Smooth muscle cell (in vitro differentiated cells): Measurements from ENCODE around the gene ARAP3. TPM values are rescaled to one million over a fixed set of nuclear protein-coding genes. Genes with fewer than 3 reads are reported as not detected.
A peak's percentile ranks its signal among the peaks of the same experiment; 100 is the strongest.

ENCODE experiments used
- DNase-seq: peaks from one replicate; lab custom pipeline; 2025; ENCODE audit not compliant: unreplicated experiment; lab: John Stamatoyannopoulos, UW
- H2AFZ ChIP-seq: fragments of 200-600 bp; sonication (generic); 2 replicates; pipeline ENCODE4 v1.6.0; 2016; ENCODE audit warnings: antibody characterized with exemption, low read depth, mild to moderate bottlenecking
- H3F3A ChIP-seq: fragments of 200-600 bp; sonication (generic); 2 replicates; pipeline ENCODE4 v1.6.0; 2017; ENCODE audit warnings: antibody characterized with exemption, low read depth
- H3K27ac ChIP-seq: fragments of 200-600 bp; sonication (generic); 2 replicates; pipeline ENCODE4 v1.5.1; 2016; ENCODE audit warnings: low read depth, mild to moderate bottlenecking
- H3K27me3 ChIP-seq: fragments of 200-600 bp; sonication (generic); 2 replicates; pipeline ENCODE4 v1.6.1; 2016; ENCODE audit warnings: low read depth, mild to moderate bottlenecking
- H3K36me3 ChIP-seq: fragments of 200-600 bp; sonication (generic); 2 replicates; pipeline ENCODE4 v1.5.1; 2016; ENCODE audit warnings: low read depth
- H3K4me1 ChIP-seq: fragments of 200-600 bp; sonication (generic); 2 replicates; pipeline ENCODE4 v1.5.1; 2016; ENCODE audit warnings: low read depth
- H3K4me2 ChIP-seq: fragments of 200-600 bp; sonication (generic); 2 replicates; pipeline ENCODE4 v1.6.0; 2016; ENCODE audit warnings: mild to moderate bottlenecking
- H3K4me3 ChIP-seq: fragments of 200-600 bp; sonication (generic); 2 replicates; pipeline ENCODE4 v1.5.1; 2016; ENCODE audit warnings: mild to moderate bottlenecking
- H3K79me2 ChIP-seq: fragments of 200-600 bp; sonication (generic); 2 replicates; pipeline ENCODE4 v1.6.0; 2016; ENCODE audit warnings: low read depth, mild to moderate bottlenecking
- H3K9ac ChIP-seq: fragments of 200-600 bp; sonication (generic); 2 replicates; pipeline ENCODE4 v1.6.0; 2016; ENCODE audit warnings: low read depth
- H3K9me3 ChIP-seq: fragments of 200-600 bp; sonication (generic); replicated peaks from 2 replicates; pipeline ENCODE4 v1.5.1; 2016; ENCODE audit warnings: low read depth
- H4K20me1 ChIP-seq: fragments of 200-600 bp; sonication (generic); 2 replicates; pipeline ENCODE4 v1.6.0; 2016; ENCODE audit warnings: low read depth
- CTCF ChIP-seq: fragments of 200-600 bp; sonication (generic); IDR thresholded peaks from 2 replicates; pipeline ENCODE4 v1.5.1; 2017; ENCODE audit warnings: borderline replicate concordance, mild to moderate bottlenecking, antibody characterized with exemption; ENCODE audit not compliant: insufficient read depth, poor library complexity, severe bottlenecking
- WGBS: methylation state at CpG from one replicate; pipeline ENCODE4 v1.1.7; 2016; ENCODE audit warnings: low lambda C conversion rate; 5-methylcytosine and 5-hydroxymethylcytosine counted together
- polyA plus RNA-seq: library from polyadenylated mRNA; unstranded; fragments of >200 nt; fragmentation: Nextera tagmentation; extraction: Ambion mirVana; gene quantifications from 2 replicates; pipeline ENCODE4 v1.2.1, GENCODE V29; 2016
- total RNA-seq: library from RNA; depleted of rRNA; stranded (reverse); fragments of >200 nt; gene quantifications from 2 replicates; pipeline ENCODE4 v1.2.3, GENCODE V29; 2014

Gene ARAP3
- total and polyA plus RNA-seq, 2 experiments from 2014 or later = 9.4 to 11.1 TPM

GRCh38 chr5:141706121-141706520, 24.1 kb upstream of the ARAP3 start:
- 89% methylated on average over 3 of the region's 3 CpGs for WGBS
- Histone ChIP-seq H3K4me2 (no peak overlapping the region), H3K4me3 (no peak overlapping the region), H3K27ac (no peak overlapping the region), H3K4me1 (peaks cover 5% of the 10 kb centered on the region), H3K79me2 (no peaks in the 10 kb centered on the region), H3K27me3 (peaks cover 48% of the 10 kb centered on the region), H3K9ac (no peak overlapping the region), H3K36me3 (no peaks in the 10 kb centered on the region), H4K20me1 (no peaks in the 10 kb centered on the region), H2AFZ (no peak overlapping the region), H3F3A (no peaks in the 10 kb centered on the region), H3K9me3 (no peaks in the 10 kb centered on the region)
- TF ChIP-seq CTCF = no peak
- DNase-seq = no peak

DNA sequence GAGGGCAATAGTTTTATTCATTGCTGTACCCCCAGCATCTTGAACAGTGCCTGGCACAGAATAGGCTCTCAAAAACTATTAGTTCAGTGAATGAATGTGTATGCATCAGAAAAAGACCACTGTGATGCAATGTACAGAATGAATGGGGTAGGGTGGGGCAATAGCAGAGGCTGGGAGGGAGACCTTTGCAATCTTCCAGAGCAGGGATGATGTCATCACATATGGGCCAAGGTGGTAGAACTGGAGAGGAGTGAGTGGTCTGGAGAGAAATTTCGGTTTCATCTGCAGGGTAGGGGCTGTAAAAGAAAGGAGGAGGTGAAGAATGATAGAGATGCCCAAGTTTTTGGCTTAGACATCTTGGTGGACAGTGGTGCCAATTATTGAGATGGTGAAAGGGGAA, 23.4 kb upstream of the ARAP3 start:
- Histone ChIP-seq H3K27me3 (peaks cover 53% of the 10 kb centered on the region), H3K9me3 (no peaks in the 10 kb centered on the region), H3K4me3 (no peak overlapping the region), H3K4me2 (no peak overlapping the region), H3K79me2 (no peaks in the 10 kb centered on the region), H3K36me3 (no peaks in the 10 kb centered on the region), H3K4me1 (peaks cover 5% of the 10 kb centered on the region), H4K20me1 (no peaks in the 10 kb centered on the region), H3K27ac (no peak overlapping the region), H3F3A (no peaks in the 10 kb centered on the region), H2AFZ (no peak overlapping the region), H3K9ac (no peak overlapping the region)
- WGBS = 67% methylated on average over 1 of the region's 1 CpG
- no peak for DNase-seq
- no peak for TF ChIP-seq CTCF

DNA sequence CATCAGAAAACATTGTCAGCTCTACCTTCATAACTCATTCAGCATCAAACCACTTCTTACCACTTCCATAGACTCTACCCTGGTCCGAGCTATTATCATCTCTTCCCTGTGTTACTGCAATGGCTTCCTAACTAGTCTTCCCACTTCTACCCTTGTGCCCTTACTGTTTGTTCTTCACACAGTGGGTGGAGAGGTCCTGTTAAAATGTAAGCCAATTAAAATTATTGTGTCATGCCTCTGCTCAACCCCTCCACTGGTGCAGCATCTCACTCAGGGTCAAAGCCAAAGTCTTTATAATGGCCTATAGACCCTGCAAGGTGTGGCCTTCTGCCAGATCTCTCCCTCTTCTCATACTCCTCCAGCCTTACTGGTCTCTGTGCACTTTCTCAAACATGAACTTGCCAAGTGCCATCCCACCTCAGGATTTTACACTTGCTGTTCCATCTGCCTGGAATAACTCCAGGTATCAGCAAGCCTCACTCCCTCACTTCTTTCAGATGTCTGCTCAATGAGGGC, 22.8 kb upstream of the ARAP3 start:
- Histone ChIP-seq H3K36me3 (no peaks in the 10 kb centered on the region), H3K4me1 (peaks cover 5% of the 10 kb centered on the region), H3K4me2 (no peak overlapping the region), H4K20me1 (no peaks in the 10 kb centered on the region), H3K9ac (no peak overlapping the region), H3K27ac (no peak overlapping the region), H3F3A (no peaks in the 10 kb centered on the region), H3K4me3 (no peak overlapping the region), H3K27me3 (peaks cover 59% of the 10 kb centered on the region), H3K9me3 (no peaks in the 10 kb centered on the region), H3K79me2 (no peaks in the 10 kb centered on the region), H2AFZ (no peak overlapping the region)
- WGBS = 97% methylated on average over 1 of the region's 1 CpG
- no peak for DNase-seq
- TF ChIP-seq CTCF = no peak

DNA sequence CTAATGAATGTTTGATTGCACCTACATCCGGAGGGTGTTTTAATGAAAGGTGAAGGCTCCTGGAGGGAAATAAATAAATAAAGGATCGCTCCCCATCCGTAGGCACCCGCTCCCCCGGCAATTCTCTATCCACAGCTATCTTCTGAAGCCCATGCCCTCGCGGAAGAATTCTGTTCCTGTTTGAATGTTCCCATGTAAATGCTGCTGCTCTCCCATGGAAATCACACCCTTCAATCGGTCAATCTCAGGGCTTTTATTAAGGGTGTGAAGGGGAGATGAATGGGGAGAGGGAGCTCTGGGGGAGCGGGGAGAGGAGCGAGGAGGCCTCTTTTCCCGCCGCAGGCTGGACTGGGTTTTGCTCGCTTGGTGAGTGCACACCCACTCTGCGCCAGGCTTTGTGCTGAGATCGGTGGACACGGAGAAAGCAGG, 21.1 kb upstream of the ARAP3 start:
- peaks cover 5% of the 10 kb centered on the region for H3K4me1 ChIP-seq
- no peak for TF ChIP-seq CTCF
- peaks cover 71% of the 10 kb centered on the region for H3K27me3 ChIP-seq
- no peaks in the 10 kb centered on the region for H3K36me3 ChIP-seq
- H3K9me3 ChIP-seq = no peaks in the 10 kb centered on the region
- no peak overlapping the region for H3K9ac ChIP-seq
- H3K4me2 ChIP-seq = peak overlapping the region; percentile 97
- 12% methylated on average over 16 of the region's 16 CpGs for WGBS
- no peak for DNase-seq
- no peak overlapping the region for H2AFZ ChIP-seq
- H3K27ac ChIP-seq = no peak overlapping the region
- peak overlapping the region; percentile 61 for H3K4me3 ChIP-seq
- no peaks in the 10 kb centered on the region for H3F3A ChIP-seq
- no peaks in the 10 kb centered on the region for H4K20me1 ChIP-seq
- H3K79me2 ChIP-seq = no peaks in the 10 kb centered on the region
